Brain microvascular endothelial cell (primary cell): ENCODE measurements around the gene LY6G6F.

Source experiments
- DNase-seq: peaks from one replicate; pipeline ENCODE4 v3.0.0-alpha.2; 2020
- H3K27ac ChIP-seq: fragments of 250-450 bp; sonication (Bioruptor Pico); 2 replicates; pipeline ENCODE4 v1.5.1; 2020; ENCODE audit warnings: mild to moderate bottlenecking, moderate library complexity
- H3K27me3 ChIP-seq: fragments of 250-450 bp; sonication (Bioruptor Pico); replicated peaks from 2 replicates; pipeline ENCODE4 v1.5.1; 2020; ENCODE audit warnings: mild to moderate bottlenecking
- H3K36me3 ChIP-seq: fragments of 250-450 bp; sonication (Bioruptor Pico); replicated peaks from 2 replicates; pipeline ENCODE4 v1.5.1; 2020; ENCODE audit warnings: mild to moderate bottlenecking
- H3K4me3 ChIP-seq: 2 replicates; pipeline ENCODE4 v1.5.1; 2011; ENCODE audit warnings: low read depth, mild to moderate bottlenecking, control low read depth, low read length, moderate library complexity
- CTCF ChIP-seq: IDR thresholded peaks from 2 replicates; pipeline ENCODE4 v1.5.1; 2011; ENCODE audit warnings: low read depth, mild to moderate bottlenecking, moderate library complexity, low read length, control low read depth, inconsistent platforms; ENCODE audit errors: missing control alignments
- in situ Hi-C: cut with HindIII; loops from 2 replicates; pipeline ENCODE4 v1.10.0; 2017; ENCODE audit warnings: low sequenced_read_pairs, low pct_ligation_motif_present

The LY6G6F gene, protein sequence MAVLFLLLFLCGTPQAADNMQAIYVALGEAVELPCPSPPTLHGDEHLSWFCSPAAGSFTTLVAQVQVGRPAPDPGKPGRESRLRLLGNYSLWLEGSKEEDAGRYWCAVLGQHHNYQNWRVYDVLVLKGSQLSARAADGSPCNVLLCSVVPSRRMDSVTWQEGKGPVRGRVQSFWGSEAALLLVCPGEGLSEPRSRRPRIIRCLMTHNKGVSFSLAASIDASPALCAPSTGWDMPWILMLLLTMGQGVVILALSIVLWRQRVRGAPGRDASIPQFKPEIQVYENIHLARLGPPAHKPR

DNA sequence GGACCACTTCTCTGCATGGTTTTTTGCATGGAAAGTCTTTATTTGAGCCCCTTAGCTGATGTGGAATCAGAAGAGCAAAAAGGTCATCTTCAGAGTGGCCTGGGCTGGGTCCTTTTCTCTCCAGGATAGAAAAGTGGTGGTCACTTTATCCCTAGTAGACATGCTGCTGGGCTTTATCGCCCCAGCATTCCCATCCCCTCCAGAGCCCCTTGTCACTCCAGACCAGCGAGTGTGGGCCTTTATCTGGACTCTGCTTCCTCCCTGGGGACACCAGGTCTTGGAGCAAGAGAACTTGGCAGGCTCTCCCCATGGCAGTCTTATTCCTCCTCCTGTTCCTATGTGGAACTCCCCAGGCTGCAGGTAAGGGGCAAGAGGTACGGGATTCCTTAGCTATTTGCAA is at the start of gene LY6G6F:
TSS of gene LY6G6F (plus strand) at position 268 of the 400 bp plus-strand sequence. CDS start at position 309, 41 bp downstream.
- no peaks in the 10 kb centered on the region for H3K27me3 ChIP-seq
- no peaks in the 10 kb centered on the region for H3K36me3 ChIP-seq
- in situ Hi-C loops, result no loop called here
- TF ChIP-seq CTCF, result no peak
- no peak within 1 kb of the TSS for H3K27ac ChIP-seq
- no peak for DNase-seq
- no peak within 1 kb of the TSS for H3K4me3 ChIP-seq

DNA sequence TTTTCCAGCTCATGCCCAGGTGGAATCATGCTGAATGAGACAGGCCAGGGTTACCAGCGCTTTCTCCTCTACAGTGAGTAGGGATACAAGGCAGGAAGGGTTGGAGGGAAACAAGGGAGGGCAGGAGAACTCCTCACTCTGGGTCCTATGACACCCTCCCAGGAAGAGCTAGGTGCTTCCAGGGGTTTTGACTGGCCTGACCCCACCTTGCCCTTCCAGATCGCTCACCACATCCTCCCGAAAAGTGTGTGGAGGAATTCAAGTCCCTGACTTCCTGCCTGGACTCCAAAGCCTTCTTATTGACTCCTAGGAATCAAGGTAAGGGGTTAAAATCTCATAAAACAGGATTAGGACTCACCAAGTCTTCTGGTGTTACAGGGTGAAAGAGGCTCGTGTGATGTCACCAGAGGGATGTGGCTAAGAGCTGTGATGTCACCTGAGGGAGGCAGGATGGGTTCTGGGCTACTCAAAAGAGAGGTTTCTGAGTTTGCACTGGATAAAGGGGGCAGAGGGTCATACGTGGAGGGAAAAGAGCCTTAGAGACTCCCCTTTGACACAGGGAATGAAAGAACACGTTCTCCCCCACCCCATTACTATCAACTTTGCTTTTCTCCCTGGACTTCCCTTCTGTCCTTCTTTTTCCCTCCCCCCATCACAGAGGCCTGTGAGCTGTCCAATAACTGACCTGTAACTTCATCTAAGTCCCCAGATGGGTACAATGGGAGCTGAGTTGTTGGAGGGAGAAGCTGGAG is 49.1 kb upstream of the LY6G6F start:
- Histone ChIP-seq H3K27me3 (no peaks in the 10 kb centered on the region), H3K36me3 (peaks cover 9% of the 10 kb centered on the region), H3K27ac (no peak overlapping the region), H3K4me3 (no peak overlapping the region)
- in situ Hi-C loops, result no loop called here
- DNase-seq, result no peak
- no peak for TF ChIP-seq CTCF

DNA sequence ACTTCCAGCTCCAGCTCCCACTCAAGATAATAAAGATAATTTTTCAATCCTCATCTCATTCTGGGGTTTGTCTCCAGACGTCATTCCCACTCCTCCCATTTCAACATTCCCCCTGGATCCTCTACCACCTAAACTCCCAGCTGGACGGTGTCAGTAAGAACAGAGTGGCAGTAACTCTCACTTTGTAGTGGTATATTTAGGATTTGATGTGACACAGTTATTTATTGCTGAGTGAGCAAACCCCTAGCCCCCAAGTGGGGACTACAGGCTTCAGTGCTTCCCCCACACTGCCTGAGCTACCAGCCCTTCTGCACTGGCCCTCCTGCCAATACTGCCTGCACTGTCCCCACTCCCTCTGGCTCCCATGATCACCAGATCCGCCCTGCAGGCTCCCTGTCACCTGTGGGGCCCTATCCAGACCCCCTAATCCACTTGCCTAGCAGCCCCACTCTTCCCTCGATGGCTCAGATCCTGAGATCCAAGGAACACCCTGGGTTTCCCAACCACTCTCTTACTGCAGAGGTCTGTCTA is 48.4 kb upstream of the LY6G6F start:
- in situ Hi-C loops, result no loop called here
- no peak overlapping the region for H3K4me3 ChIP-seq
- H3K27ac ChIP-seq, result no peak overlapping the region
- no peaks in the 10 kb centered on the region for H3K27me3 ChIP-seq
- TF ChIP-seq CTCF, result no peak
- H3K36me3 ChIP-seq, result peaks cover 9% of the 10 kb centered on the region
- no peak for DNase-seq

DNA sequence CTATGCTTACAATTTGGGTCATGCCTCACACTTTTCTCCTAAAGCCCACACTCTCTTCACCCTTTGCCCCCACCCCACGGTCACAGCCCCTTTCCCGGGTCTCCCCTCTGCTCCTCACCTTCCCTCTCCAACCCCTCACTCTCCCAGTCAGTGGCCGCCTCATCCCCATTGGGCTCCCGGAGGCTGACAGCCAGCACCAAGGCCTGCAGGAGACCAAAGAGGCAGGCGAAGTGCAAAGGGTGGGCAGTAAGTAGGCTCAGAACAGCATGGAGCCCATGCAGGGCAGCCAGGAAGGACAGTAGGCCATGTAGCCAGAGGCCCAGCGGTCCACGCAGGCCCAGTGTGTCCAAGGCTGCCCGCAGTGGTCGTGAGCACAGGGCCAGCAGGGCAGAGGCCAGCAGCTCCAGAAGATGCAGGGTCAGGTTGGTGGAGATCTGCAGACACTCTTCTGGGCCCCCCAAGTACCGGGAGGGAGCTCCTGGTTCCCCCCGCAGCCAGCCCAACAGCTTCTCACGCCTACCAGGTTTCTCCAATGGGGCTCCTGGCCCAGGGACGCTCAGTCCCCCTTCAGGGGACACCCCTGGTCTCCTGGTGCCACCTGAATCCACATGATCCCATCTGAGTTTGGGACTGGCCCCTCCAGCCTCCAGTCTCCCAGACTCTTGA is 47.5 kb upstream of the LY6G6F start:
- no peak for TF ChIP-seq CTCF
- Histone ChIP-seq H3K27me3 (no peaks in the 10 kb centered on the region), H3K27ac (no peak overlapping the region), H3K4me3 (peak overlapping the region; percentile 87), H3K36me3 (peaks cover 9% of the 10 kb centered on the region)
- no peak for DNase-seq
- in situ Hi-C loops, result no loop called here

DNA sequence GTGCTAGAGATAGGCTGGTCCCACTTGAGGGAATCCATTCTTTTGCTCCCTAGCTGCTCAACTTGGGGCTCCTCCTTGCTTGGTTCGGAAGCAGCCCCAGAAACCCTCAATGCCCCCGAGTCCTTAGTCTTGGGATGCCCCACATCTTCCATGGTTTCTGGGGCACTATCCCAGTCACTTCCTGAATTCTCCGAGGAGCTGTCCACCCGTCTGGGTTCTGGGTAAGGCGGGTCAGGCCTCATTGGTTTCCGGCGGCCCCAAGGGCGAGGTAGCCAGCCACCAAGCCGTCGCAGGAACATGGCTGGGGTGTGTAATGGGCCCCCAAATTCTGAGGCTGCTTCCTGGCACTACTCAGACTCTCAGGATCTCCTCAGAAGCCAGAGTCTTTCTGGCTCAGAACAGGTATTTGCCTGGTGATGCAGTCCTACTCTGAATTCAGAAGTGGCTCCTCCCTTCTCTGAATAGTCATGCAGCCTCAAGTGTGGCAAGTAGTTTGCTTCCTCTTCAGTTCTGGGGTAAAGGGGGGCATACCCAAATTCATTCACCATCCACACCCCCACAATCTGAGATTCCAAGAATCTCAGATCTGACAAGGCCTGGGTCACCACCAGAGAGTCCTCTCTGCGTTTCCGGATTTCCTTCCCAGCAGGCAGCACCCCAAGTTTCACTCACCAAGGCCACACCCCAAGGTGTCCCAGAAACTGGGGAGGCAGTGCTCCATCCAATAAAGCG is 46.9 kb upstream of the LY6G6F start:
- Histone ChIP-seq H3K27ac (peak overlapping the region; percentile 43), H3K27me3 (no peaks in the 10 kb centered on the region), H3K36me3 (peaks cover 9% of the 10 kb centered on the region), H3K4me3 (peak overlapping the region; percentile 87)
- in situ Hi-C loops, result no loop called here
- no peak for DNase-seq
- no peak for TF ChIP-seq CTCF
